Activated CD4-positive, alpha-beta T cell treated with anti-CD3 and anti-CD28 coated beads, Interleukin-2, amount 50 U/mL, for 1 hour (primary cell): Measurements from ENCODE around the gene PIGQ.

Source experiments
- DNase-seq: peaks from one replicate; pipeline ENCODE4 v3.0.0-alpha.2; 2020

Gene PIGQ

GRCh38 chr16:534856-535445 is 34.8 kb upstream of the PIGQ start:
- DNase-seq, result no peak

GRCh38 chr16:535446-536405 is 34.0 kb upstream of the PIGQ start:
- DNase-seq, result no peak

- no peak for DNase-seq
These were observed 33.0 kb upstream of the PIGQ start for GRCh38 chr16:536746-537145.

GRCh38 chr16:537415-538335 is 32.1 kb upstream of the PIGQ start:
- no peak for DNase-seq

- no peak for DNase-seq
These were observed 29.8 kb upstream of the PIGQ start for GRCh38 chr16:539901-540530.

- DNase-seq, result no peak
These were observed 29.0 kb upstream of the PIGQ start for GRCh38 chr16:540645-541340.

- DNase-seq, result no peak
These were observed 26.2 kb upstream of the PIGQ start for GRCh38 chr16:543301-544164.

- no peak for DNase-seq
These were observed 25.3 kb upstream of the PIGQ start for GRCh38 chr16:544517-544916.

- DNase-seq, result peak; percentile 47
These were observed 22.6 kb upstream of the PIGQ start for GRCh38 chr16:546909-547770.

- DNase-seq, result no peak
These were observed 21.2 kb upstream of the PIGQ start for GRCh38 chr16:548586-548985.

- DNase-seq, result no peak
These were observed 20.1 kb upstream of the PIGQ start for GRCh38 chr16:549544-550263.

- no peak for DNase-seq
These were observed 18.6 kb upstream of the PIGQ start for GRCh38 chr16:551210-551609.

GRCh38 chr16:552171-552570 is 17.6 kb upstream of the PIGQ start:
- DNase-seq, result no peak

- no peak for DNase-seq
These were observed 16.0 kb upstream of the PIGQ start for GRCh38 chr16:553601-554296.

- no peak for DNase-seq
These were observed 15.5 kb upstream of the PIGQ start for GRCh38 chr16:554297-554621.

- no peak for DNase-seq
These were observed 15.0 kb upstream of the PIGQ start for GRCh38 chr16:554640-555365.

GRCh38 chr16:555528-556473 is 14.0 kb upstream of the PIGQ start:
- no peak for DNase-seq
